ENCODE data around the gene MAFF. TPM values are rescaled to one million over a fixed set of nuclear protein-coding genes. Genes with fewer than 3 reads are reported as not detected.

The MAFF gene
- total and polyA plus RNA-seq, 4 donors, result 30.0 to 57.8 (median 40.1) TPM

DNA sequence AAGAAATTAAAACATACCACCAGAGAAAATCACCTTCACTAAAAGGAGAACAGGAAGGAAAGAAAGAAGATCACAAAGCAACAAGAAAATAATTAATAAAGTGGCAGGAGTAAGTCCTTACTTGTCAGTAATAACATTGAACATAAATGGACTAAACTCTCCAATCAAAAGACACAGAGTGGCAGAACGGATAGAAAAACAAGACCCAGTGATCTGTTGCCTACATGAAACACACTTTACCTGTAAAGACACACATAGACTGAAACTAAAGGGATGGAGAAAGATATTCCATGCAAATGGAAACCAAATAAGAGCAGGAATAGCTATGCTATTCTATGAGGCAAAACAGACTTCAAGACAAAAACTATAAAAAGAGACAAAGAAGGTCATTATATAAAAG is 46.1 kb upstream of the MAFF start:
- no peak overlapping the region for H3K27ac ChIP-seq (ENCODE audit: low read depth in 1 of 2, low read length in 1 of 2)
- DNase-seq (no peak), ATAC-seq (ENCODE audit: insufficient read depth, low FRiP score) (no peak)
- 92 to 98% methylated on average over 1 of the region's 1 CpG for WGBS, 2 donors
- H3K9ac ChIP-seq (ENCODE audit: insufficient read depth in 1 of 2, low read length in 2 of 2), result no peak overlapping the region
- no peaks in the 10 kb centered on the region for H3K36me3 ChIP-seq (ENCODE audit: control insufficient read depth in 4 of 4, insufficient read depth in 4 of 4, low read length in 4 of 4)
- TF ChIP-seq, protein P1, sequence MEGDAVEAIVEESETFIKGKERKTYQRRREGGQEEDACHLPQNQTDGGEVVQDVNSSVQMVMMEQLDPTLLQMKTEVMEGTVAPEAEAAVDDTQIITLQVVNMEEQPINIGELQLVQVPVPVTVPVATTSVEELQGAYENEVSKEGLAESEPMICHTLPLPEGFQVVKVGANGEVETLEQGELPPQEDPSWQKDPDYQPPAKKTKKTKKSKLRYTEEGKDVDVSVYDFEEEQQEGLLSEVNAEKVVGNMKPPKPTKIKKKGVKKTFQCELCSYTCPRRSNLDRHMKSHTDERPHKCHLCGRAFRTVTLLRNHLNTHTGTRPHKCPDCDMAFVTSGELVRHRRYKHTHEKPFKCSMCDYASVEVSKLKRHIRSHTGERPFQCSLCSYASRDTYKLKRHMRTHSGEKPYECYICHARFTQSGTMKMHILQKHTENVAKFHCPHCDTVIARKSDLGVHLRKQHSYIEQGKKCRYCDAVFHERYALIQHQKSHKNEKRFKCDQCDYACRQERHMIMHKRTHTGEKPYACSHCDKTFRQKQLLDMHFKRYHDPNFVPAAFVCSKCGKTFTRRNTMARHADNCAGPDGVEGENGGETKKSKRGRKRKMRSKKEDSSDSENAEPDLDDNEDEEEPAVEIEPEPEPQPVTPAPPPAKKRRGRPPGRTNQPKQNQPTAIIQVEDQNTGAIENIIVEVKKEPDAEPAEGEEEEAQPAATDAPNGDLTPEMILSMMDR (IDR thresholded peaks at IDR 0.05; ENCODE audit: control extremely low read depth, extremely low read depth), result no peak
- H3K27me3 ChIP-seq (ENCODE audit: control insufficient read depth in 3 of 3, insufficient read depth in 3 of 3, low read length in 2 of 3), result no peaks in the 10 kb centered on the region
- H3K4me1 ChIP-seq (ENCODE audit: control insufficient read depth in 5 of 5, insufficient read depth in 5 of 5, low read length in 5 of 5), result peaks cover 0 to 2% (median 0%) of the 10 kb centered on the region in 5 donors
- H3K9me3 ChIP-seq (ENCODE audit: control insufficient read depth in 4 of 4, insufficient read depth in 3 of 4, low read length in 3 of 4), result no peaks in the 10 kb centered on the region
- H3K4me3 ChIP-seq, result no peak overlapping the region

DNA sequence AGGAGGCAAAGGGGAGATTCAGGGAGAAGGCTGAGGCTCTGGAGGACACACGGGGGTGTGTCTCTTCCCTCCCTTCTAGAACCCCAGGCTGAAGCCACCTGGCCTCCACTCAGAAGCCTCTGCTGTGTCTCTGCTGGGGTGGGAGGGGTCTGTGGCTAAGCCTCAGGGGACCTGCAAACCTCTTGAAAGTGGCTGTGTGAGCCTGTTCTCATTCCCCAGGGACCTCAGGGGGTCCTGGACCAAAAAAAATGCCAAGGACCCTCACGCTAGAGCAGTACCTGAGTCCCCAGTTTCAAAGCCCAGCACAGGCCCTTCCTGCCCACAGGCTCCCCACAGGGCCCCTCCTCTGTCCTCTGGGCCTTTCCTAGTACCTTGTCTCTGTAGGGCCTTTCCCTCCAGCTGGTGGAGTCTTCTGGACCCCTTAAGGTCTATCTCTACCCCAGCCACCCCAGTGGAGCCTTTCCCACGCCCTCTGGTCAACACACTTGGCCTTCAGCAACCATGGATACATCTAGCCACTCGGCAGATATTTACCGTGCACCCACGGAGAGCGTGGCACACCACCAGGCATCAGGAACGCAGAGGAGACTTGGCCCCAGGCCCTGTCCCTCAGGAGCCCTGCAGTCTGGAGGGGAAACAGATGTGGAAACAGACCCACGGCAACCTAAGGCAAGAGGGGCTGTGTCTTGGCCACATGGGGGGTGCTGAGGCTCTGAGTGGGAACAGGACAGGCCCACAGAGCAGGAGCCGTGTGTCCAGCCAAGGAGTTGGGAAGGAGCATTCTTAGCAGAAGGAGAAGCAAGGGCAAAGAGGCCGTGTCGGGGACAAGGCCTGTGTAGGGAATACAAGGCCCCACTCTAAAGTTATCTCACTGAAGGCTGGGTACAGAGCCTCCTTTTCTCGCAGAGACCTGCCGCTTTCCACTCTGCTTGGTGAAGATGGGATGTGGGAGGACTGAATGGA is 38.6 kb upstream of the MAFF start:
- no peak overlapping the region for H3K9ac ChIP-seq (ENCODE audit: insufficient read depth in 1 of 2, low read length in 2 of 2)
- H3K9me3 ChIP-seq (ENCODE audit: control insufficient read depth in 4 of 4, insufficient read depth in 3 of 4, low read length in 3 of 4), result no peaks in the 10 kb centered on the region
- peaks cover 0 to 9% (median 4%) of the 10 kb centered on the region in 5 donors for H3K4me1 ChIP-seq (ENCODE audit: control insufficient read depth in 5 of 5, insufficient read depth in 5 of 5, low read length in 5 of 5)
- H3K36me3 ChIP-seq (ENCODE audit: control insufficient read depth in 4 of 4, insufficient read depth in 4 of 4, low read length in 4 of 4), result peaks cover 0 to 9% (median 0%) of the 10 kb centered on the region in 4 donors
- WGBS, 2 donors, result 82 to 83% methylated on average over 13 to 14 of the region's 14 CpGs
- no peaks in the 10 kb centered on the region for H3K27me3 ChIP-seq (ENCODE audit: control insufficient read depth in 3 of 3, insufficient read depth in 3 of 3, low read length in 2 of 3)
- no peak overlapping the region for H3K27ac ChIP-seq (ENCODE audit: low read depth in 1 of 2, low read length in 1 of 2)
- ATAC-seq (ENCODE audit: insufficient read depth, low FRiP score) (no peak), DNase-seq (no peak)
- TF ChIP-seq, protein P1 (IDR thresholded peaks at IDR 0.05; ENCODE audit: control extremely low read depth, extremely low read depth), result no peak
- H3K4me3 ChIP-seq, result no peak overlapping the region

DNA sequence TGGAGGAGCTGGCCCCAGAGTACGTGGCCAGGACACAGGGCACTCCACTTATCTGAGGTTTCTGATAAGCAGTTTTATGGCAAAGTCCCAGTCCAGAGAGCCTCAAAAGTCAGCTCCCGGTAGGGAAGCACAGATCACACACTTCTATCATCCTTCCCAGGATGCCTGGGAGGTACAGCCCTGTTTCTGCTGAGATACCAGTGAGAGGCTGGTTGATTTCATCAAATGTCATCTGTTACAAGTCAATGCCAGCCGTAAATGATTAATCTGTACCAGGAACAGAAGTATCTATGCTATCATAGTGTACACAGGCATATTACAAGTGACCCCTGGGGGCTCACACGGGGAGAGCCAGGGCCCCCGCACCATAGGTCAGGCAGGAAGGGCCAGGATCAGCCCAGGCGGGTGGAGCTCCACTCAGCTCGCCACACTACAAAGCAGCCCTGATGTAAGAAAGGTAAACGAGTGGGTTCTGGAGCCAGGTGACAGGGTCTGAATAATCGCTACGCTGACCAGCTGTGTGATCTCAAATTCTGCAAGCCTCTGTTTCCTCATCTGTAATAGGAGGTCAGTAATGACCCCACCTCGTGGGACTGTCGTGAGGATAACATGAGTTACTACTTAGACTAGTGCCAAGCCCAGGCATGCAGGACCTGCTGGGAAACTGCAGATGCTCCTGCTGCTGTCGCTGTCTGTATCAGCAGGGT is 37.8 kb upstream of the MAFF start:
- no peaks in the 10 kb centered on the region for H3K9me3 ChIP-seq (ENCODE audit: control insufficient read depth in 4 of 4, insufficient read depth in 3 of 4, low read length in 3 of 4)
- ATAC-seq (ENCODE audit: insufficient read depth, low FRiP score), result no peak
- TF ChIP-seq, protein P1 (IDR thresholded peaks at IDR 0.05; ENCODE audit: control extremely low read depth, extremely low read depth), result no peak
- WGBS, 2 donors, result 82 to 88% methylated on average over 13 of the region's 13 CpGs
- H3K27me3 ChIP-seq (ENCODE audit: control insufficient read depth in 3 of 3, insufficient read depth in 3 of 3, low read length in 2 of 3), result no peaks in the 10 kb centered on the region
- no peak overlapping the region for H3K4me3 ChIP-seq
- H3K36me3 ChIP-seq (ENCODE audit: control insufficient read depth in 4 of 4, insufficient read depth in 4 of 4, low read length in 4 of 4), result peaks cover 0 to 9% (median 0%) of the 10 kb centered on the region in 4 donors
- H3K9ac ChIP-seq (ENCODE audit: insufficient read depth in 1 of 2, low read length in 2 of 2), result no peak overlapping the region
- peaks cover 0 to 10% (median 4%) of the 10 kb centered on the region in 5 donors for H3K4me1 ChIP-seq (ENCODE audit: control insufficient read depth in 5 of 5, insufficient read depth in 5 of 5, low read length in 5 of 5)
- DNase-seq, result no peak
- no peak overlapping the region for H3K27ac ChIP-seq (ENCODE audit: low read depth in 1 of 2, low read length in 1 of 2)

Data from lung (tissue), 12 donors.